EH (cell line): ENCODE measurements around the gene ME2.
A peak's percentile ranks its signal among the peaks of the same experiment; 100 is the strongest.
"Not testable (repeated sequence)": the region's sequence is repeated elsewhere in the genome, so short reads cannot be mapped to it uniquely, and the experiment has no call there.

Experiments used
- DNase-seq: peaks from one replicate; pipeline ENCODE4 v3.0.0-alpha.2; 2015; ENCODE audit warnings: low read depth

ME2 gene

GRCh38 chr18:50924372-50924771 lies 45.5 kb downstream of the ME2 start:
- DNase-seq, result peak; percentile 55

DNA sequence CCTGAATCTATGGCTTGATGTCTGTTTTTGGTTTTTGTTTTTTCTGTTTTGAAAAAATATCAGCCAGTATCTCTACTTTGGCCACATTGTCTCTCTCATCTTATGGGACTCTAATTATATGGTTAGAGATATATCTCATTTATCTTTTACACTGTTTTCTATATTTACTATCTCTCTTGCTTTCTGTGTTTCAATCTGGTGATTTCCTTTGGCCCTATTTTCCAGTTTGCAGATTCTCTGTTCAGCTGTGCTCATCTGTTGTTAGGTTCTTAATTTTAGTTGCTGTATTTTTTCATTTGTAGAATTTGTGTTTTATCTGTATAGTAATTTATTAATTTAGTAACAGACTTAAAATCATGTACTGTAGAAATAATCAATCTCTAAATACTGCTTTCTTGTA lies 47.6 kb downstream of the ME2 start:
- DNase-seq, result no peak

- DNase-seq, result peak; percentile 38
These were observed 49.6 kb downstream of the ME2 start for GRCh38 chr18:50928551-50928950.

- no peak for DNase-seq
These were observed 54.8 kb downstream of the ME2 start for GRCh38 chr18:50933684-50934083.

DNA sequence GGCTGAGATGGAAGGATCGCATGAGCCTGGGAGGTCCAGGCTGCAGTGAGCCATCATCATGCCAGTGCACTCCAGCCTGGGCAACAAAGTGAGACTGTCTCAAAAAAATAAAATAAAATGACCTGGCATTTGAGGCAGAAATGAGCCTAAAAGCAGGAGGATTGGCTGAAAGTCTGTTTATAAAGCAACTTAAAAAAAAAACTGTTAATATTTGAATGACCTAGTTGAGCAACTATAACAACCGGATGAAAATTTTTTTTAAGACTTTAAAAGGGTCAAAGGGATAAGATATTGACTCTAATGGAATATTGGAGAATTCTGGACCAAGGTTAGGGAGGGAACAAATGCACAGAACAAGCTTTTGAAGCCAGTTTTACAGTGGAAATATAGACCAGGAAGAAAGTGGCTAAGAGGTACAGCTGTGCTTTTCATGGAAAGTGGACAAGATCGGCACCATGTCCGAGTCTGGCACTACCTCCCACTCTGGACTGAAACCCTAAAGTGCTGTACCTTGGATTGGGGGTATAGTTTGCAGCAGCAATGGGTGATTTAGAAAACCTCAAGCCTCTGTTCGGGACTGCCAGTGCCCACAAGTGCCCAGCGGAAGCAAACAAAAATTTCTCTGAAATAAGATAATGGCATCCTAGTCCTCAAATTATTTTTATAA lies 55.8 kb downstream of the ME2 start:
- DNase-seq, result no peak

GRCh38 chr18:50935493-50936191 lies 56.7 kb downstream of the ME2 start:
- DNase-seq, result no peak

DNA sequence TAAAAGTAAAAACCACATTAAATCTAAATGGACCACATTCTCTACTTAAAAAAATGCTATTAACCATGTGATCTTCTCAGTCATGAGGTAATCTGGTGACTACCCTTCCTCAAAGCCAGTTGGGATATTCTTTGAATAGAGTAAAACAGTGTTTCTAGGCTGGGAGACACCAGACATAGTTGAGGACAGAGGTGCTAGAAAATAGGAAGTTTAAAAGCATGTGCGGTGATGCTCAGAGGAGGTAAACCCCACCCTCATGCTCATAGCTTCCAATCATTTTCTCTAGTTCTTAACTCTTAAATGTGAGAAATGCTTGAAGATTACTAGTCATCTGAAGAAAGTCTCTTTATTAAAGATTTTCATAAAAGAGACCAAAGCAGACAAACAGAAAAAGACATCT lies 58.3 kb downstream of the ME2 start:
- DNase-seq, result no peak

DNA sequence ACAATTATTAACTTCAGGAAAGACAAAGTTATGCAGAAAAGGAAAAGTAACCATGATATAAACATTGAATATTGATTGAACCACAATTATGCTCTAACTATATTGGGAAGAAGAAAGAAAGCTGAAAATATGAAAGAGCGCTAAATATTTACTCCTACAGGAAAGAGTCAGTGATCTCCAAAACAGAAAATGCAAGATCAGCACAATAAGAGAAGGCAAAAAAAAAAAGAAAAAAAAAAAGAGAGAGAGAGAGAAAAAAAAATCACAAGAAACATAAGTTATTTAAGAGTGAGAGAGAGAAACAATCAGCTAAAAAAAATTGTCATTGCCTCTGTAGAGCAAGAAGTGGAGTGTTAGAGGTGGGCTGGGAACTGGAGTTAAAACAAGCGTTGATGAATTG lies 60.0 kb downstream of the ME2 start:
- DNase-seq, result no peak

DNA sequence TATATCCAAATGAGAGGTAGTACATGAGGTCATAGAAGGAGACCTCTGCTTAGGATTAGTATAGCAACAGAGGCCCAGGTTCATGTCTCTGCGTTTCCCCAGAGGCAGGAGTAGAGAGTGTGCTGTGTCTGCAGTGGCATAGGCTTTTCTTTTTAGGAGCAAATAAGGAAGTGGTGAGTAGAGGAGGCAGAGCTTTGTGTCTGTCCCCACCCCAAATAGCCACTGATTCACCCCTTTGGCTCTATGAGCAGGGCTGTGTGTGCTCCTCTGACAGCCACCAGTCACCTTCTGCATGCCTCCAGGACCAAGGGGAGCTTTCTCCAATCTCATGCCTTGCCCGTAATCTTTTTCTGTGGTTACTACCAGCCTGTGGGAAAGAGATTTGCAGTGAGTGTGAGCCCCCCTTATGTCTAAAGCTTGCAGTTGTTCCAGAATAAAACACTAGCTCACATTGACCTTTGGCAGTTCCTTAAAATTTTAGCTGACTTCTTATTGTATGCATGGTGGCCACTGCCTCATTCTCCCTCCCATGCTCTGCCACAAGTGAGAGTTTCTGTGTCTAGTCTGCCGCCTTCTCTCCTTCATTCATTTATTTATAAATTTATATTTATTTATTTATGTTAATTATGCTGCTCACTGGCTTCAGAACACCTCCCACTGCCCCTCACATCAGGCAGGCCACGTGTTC lies 65.5 kb downstream of the ME2 start:
- DNase-seq, result peak; percentile 56

GRCh38 chr18:50945918-50946317 lies 67.0 kb downstream of the ME2 start:
- DNase-seq, result not testable (repeated sequence)

DNA sequence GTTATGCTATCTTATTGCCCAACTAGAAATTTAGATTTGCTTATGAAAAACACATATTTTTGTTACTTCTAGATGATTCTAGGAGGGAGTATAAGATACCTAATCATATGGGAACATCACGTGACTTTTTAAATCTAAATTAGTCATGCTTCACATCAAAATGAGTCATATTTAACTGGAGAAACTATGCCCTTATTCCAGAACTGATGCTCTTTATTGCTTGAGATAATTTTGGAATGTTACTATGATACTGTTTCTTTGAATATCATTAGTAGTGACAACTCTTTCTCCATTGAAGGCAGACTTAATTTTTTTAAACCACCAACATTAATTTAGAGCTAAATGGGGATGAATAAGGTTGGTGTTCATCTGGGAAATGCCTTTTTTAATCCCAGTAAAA lies 69.0 kb downstream of the ME2 start:
- peak; percentile 68 for DNase-seq

GRCh38 chr18:50949185-50949584 lies 70.3 kb downstream of the ME2 start:
- no peak for DNase-seq

DNA sequence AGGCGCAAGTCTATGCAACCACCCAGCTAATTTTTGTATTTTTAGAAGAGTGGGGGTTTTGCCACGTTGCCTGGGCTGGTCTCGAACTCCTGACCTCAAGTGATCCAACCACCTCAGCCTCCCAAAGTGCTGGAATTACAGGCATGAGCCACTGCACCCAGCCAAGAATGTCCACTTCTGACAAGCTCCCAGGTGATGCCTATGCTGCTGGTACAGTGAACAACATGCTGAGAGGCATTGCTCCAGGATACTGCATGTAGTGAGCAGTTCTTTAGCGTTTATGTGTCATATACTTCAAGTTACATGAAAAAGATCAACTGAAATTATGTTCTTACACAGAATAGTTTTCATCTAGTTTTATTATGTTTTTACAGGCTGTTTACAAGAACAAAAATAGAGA lies 71.7 kb downstream of the ME2 start:
- DNase-seq, result no peak

GRCh38 chr18:50953822-50954221 lies 74.9 kb downstream of the ME2 start:
- no peak for DNase-seq

- DNase-seq, result no peak
These were observed 76.3 kb downstream of the ME2 start for GRCh38 chr18:50955253-50955652.

GRCh38 chr18:50956116-50956515 lies 77.2 kb downstream of the ME2 start:
- peak; percentile 33 for DNase-seq

DNA sequence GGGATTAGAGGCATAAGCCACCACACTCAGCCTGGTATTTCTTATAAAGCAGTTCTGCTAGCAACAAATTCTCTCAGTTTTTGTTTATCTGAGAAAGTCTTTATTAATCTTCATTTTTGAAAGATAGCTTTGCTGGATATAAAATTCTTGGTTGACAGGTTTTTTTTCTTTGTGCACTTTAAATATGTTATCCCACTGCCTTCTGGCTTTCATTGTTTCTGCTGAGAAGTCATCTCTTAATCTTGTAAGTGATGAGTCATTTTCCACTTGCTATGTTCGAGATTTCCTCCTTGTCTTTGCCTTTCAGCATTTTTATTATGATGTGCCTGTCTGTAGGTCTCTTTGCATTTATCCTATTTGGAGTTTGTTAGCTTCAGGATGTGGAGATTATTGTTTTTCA lies 83.1 kb downstream of the ME2 start:
- DNase-seq, result no peak

DNA sequence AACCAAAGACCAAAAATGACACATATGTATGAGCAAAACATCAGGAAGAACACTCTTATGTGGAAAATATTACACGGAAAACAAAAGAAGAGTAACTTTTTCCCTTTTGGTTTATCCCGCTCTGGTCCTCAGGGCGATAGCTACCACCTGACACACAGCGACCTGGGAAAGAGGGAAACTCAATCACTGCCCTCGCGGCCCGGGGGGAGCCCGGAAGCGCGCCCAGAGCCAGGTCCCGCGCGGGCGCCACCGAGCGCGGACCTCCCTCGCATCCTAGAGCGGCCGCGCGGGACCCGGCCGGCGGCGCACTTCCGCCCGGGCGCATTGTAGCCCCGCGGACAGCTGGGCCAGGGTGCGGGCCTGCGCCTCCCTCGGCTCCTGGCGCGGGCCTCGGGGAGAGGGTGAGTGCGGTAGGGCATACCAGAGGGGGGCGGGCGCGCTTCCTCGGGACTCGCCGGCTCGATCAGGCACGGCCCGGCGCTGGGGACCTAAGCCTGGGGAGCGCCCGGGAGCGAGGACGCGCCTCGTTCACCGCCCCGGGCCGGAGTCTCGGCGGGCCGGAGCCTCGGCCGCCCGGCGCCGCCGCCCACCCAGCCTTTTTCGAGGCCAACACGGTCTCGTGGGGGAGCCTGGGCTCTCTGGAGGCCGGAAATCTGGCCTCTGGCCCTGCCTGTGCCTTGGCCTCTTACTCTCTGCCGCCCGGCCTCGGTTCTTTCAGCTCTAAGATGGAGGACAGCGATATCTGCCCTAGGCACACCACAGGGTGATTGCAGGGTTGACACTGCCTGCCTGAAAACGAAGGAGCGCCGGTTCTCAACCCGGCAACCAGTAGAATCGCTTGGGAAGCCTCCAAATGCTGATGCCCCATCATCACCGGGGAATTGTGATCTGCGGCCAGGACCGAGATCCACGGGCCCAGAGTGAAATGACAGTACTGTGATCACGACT lies 89.1 kb downstream of the ME2 start, which contains the start of gene ELAC1:
Gene ELAC1, plus strand, starts transcription at position 327 of the 948 bp plus-strand sequence. CDS start 6,365 bp downstream, outside the sequence.
- peak; percentile 85 for DNase-seq

- DNase-seq, result no peak
These were observed 90.5 kb downstream of the ME2 start for GRCh38 chr18:50969448-50969847.

DNA sequence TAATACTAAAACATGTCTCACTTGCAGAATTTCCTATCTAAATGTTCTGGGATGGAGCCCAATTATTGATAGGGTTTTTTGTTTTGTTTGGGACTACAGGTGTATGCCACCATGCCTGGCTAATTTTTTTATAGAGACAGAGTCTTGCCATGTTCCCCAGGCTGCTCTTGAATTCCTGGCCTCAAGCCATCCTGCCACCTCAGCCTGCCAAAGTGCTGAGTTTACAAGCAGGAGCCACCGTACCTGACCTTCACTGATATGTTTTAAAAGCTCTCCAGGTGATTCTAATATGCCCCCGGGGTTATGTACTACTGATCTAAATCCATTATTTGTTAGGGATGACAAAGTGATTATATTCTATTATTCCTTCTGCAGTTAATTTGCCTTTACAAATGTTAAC lies 91.1 kb downstream of the ME2 start:
- DNase-seq, result no peak

DNA sequence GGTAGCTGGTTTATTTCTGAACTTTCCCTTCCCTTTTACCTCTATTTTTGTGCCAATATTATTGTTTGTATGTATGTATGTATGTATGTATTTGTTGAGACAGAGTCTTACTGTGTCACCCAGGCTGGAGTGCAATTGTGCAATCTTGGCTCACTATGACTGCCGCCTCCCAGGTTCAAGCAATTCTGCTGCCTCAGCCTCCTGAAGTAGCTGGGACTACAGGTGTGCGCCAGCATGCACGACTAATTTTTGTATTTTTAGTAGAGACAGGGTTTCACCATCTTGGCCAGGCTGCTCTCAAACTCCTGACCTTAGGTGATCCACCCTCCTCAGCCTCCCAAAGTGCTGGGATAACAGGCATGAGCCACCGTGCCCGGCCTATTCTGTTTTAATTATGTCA lies 93.5 kb downstream of the ME2 start:
- not testable (repeated sequence) for DNase-seq
